GM12874 (cell line): ENCODE data around the gene WDFY4.

Source experiments
- TF ChIP-seq, protein P1 (sequence below): IDR thresholded peaks from 2 replicates; pipeline ENCODE4 v1.5.1; 2011; ENCODE audit warnings: low read depth, mild to moderate bottlenecking, control low read depth, low read length, moderate library complexity; ENCODE audit not compliant: insufficient read depth

The WDFY4 gene

DNA sequence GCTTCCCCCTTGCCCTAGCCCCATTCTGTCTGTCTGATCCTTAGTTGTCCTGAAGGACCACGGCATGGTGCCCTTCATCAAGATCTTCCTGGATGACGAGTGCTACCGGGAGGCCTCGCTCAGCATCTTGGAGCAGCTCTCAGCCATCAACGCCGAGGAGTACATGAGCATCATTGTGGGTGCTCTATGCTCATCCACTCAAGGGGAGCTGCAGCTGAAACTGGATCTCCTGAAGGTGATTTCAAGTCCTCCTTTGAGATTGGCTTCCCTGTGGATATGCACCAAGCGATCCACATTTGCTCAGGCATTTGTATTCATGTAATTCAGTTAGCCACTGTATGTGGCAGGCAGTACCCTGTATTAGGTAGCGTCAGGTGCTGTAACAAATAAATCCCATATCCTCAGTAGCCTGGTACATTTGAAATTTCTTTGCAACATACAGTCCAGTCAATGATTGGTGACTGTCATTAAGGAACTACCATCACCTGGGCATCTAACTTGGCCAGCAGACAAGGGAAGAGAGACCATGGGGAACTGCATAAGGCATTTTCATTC lies 51.2 kb downstream of the WDFY4 start:
- TF ChIP-seq, protein P1, sequence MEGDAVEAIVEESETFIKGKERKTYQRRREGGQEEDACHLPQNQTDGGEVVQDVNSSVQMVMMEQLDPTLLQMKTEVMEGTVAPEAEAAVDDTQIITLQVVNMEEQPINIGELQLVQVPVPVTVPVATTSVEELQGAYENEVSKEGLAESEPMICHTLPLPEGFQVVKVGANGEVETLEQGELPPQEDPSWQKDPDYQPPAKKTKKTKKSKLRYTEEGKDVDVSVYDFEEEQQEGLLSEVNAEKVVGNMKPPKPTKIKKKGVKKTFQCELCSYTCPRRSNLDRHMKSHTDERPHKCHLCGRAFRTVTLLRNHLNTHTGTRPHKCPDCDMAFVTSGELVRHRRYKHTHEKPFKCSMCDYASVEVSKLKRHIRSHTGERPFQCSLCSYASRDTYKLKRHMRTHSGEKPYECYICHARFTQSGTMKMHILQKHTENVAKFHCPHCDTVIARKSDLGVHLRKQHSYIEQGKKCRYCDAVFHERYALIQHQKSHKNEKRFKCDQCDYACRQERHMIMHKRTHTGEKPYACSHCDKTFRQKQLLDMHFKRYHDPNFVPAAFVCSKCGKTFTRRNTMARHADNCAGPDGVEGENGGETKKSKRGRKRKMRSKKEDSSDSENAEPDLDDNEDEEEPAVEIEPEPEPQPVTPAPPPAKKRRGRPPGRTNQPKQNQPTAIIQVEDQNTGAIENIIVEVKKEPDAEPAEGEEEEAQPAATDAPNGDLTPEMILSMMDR: no peak

DNA sequence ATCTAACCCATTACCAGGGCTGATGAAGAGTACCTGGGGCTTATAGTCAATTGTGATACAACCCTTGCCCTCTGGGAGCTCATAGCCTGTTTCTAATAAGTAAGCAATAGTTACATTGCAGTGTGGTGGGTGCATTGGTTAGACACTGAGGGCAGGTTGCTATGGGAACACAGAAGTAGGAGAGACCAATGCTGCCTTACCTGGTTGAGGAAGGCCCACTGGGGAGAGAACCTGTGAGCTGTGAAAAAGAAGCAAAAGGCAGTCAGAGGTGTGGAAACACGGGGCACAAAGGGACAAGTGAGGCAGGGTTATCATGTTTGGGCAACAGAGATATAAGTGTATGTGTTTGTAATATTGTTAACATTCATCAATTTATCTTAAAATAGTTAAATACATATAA lies 51.9 kb downstream of the WDFY4 start:
- TF ChIP-seq, protein P1: no peak

DNA sequence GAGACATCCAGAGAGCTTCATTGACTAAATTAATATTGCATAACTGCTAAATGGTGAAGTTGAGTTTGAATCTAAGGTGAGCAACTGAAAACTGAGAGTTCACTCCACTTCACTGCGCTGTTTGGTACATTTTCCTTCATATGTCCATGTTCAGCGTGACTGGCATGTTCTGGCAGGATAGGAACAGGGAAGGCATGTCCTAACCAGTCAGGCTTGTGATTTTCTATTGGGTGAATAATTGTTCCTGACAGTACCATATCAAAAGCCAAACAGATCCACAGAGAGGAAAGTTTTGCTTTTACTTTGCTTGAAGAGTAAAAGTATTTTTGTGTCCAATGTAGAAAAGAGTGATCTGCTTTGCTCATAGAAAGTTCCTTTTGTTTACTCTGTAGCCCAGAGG lies 53.2 kb downstream of the WDFY4 start:
- TF ChIP-seq, protein P1: no peak

DNA sequence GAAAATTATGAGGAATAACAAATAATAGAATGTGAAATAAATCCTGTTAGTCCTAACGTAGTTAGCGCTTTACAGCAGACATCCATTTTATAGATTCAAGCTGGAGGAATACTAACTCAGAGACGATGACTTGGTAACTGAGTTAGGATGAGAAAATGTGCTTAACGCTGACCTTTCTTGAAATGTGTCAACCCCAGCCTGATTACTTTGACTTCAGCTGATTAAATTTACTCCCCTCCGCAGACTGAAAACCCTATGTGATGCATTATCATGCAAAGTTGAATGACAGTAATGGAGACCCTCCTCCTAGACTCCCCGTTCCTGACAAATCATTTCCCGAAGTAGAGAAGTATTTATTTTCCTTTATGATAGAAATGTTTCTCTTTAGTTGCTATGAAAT lies 54.5 kb downstream of the WDFY4 start:
- TF ChIP-seq, protein P1: no peak

DNA sequence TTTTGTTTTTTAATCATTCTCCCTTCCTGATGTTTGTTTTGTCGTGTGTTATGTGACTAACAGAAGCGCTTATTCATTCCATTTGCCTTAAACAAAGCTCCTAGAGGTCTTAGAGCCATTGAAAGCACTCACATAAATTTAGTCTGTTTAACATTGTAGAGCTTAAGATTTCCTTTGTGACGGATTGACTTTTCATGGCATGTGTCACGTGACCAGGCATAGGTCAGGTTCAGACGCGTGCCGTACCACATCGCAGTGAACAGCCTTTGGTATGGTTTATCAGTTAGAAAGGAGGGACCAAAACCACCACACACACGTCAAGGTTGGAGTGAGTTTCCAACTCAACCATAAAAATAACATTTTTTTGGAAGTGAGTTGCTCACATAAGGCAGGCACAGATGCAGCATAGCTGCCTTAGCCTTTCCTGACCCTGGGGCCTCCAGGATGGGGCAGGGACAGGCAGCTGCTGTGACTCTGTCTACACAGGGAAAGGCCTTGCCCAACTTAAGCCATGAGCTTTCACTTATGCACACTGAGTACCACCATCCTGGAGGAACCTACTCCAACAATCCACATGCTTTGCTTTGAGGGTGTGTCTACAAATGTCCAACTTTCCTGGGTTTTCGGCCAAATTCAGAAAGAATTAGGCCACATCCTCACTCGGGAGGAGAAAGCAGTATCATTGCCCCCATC lies 55.5 kb downstream of the WDFY4 start:
- TF ChIP-seq, protein P1: no peak

DNA sequence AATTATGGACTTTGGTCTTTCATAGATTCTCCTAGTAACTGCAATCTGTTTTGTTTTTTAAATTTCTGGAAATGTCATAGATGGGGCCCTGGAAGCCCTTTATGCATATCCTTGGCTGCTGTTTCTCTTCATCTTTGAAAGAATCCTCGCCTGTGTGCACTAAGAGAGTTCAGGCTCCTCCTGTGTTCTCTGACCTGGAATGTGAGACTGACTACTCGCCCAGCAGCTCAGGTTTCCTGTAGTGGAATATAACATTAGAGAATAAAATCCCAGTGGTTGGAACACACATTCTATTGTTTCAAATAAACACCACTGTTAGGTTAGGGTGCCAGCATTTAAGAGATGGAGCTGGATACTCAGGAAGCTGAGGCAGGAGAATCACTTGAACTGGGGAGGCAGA lies 56.3 kb downstream of the WDFY4 start:
- TF ChIP-seq, protein P1: no peak

DNA sequence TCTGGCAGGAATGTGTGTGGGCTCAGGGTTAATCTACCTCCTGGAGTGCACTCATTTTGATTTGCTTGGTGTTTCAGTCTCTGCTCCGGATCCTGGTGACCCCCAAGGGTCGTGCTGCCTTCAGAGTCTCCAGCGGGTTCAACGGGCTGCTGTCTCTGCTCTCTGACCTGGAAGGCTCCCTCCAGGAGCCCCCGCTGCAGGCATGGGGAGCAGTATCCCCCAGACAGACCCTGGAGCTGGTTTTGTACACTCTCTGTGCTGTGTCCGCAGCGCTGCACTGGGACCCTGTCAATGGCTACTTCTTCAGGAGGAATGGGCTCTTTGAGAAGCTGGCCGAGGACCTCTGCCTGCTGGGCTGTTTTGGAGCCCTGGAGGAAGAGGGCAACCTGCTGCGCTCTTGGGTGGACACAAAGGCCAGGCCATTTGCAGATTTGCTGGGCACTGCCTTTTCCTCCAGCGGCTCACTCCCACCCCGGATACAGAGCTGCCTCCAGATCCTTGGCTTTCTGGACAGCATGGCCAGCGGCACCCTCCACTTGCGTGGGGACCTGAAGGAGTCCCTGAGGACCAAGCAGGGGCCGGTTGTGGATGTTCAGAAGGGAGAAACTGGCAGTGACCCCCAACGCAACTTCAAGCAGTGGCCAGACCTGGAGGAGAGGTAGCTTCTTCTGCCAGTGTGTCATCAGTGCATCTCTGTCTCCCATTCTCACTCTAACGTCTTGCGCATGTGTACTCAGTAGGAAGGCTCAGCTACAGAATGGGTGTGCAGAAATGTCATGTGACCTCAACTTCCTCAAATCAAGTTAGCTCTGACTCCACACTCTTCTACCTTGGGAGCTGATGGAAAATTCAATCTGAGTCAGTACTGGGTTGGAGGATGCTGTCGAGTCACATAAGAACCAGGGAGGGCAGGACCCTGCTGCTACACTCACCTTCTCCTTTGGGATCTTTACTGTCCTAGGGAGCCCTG lies 58.5 kb downstream of the WDFY4 start:
- TF ChIP-seq, protein P1: no peak
